Type B pancreatic cell (in vitro differentiated cells): ENCODE results near the gene PPIL1. TPM values are rescaled to one million over a fixed set of nuclear protein-coding genes. Genes with fewer than 3 reads are reported as not detected.

Source experiments
- DNase-seq: peaks from one replicate; pipeline ENCODE4 v3.0.0; 2021; ENCODE audit warnings: mixed read lengths; ENCODE audit not compliant: unreplicated experiment; ENCODE audit errors: extremely low spot score
- H3K27ac Mint-ChIP-seq: 2 replicates; pipeline ENCODE4 v1.8.0; 2021; ENCODE audit warnings: mild to moderate bottlenecking, mixed read lengths
- H3K27me3 Mint-ChIP-seq: 2 replicates; pipeline ENCODE4 v1.8.0; 2021; ENCODE audit warnings: mixed read lengths
- H3K36me3 Mint-ChIP-seq: 2 replicates; pipeline ENCODE4 v1.8.0; 2021; ENCODE audit warnings: mixed read lengths
- H3K4me1 Mint-ChIP-seq: one replicate; pipeline ENCODE4 v1.8.0; 2021; ENCODE audit warnings: mixed read lengths; ENCODE audit not compliant: unreplicated experiment
- H3K4me3 Mint-ChIP-seq: 2 replicates; pipeline ENCODE4 v1.8.0; 2021; ENCODE audit warnings: mild to moderate bottlenecking, mixed read lengths
- H3K9me3 Mint-ChIP-seq: 2 replicates; pipeline ENCODE4 v1.8.0; 2021; ENCODE audit warnings: mixed read lengths
- CTCF ChIP-seq: fragments of 200-600 bp; sonication (generic); conservative IDR thresholded peaks from 2 replicates; pipeline ENCODE4 v1.5.0; 2021; ENCODE audit warnings: antibody characterized with exemption, mild to moderate bottlenecking
- total RNA-seq: library from RNA; stranded (reverse); gene quantifications from 2 replicates; pipeline ENCODE4 v1.2.1, GENCODE V29; 2021; ENCODE audit warnings: low replicate concordance

The PPIL1 gene
- total RNA-seq, 1 donor from 2014 or later = 50.4 TPM

DNA sequence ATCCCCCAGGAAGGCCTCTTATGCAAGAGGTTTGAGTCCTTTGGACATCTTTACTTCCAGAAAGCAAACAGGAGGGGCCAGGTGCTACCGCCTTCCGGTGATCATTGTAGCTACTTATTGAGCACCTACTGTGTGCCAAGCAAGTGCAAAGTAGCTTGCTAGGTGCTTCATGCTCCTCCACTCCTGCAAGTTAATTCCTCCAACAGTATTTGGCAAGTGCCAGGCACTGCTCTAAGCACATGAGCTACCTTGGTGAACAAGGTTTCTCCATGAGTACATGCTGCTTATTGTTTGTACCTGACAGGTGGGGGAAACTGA, 37.6 kb downstream of the PPIL1 start:
- Mint-ChIP-seq H3K4me1 (peaks cover 19% of the 10 kb centered on the region), H3K4me3 (no peak overlapping the region), H3K9me3 (peaks cover 4% of the 10 kb centered on the region), H3K27ac (no peak overlapping the region), H3K27me3 (peaks cover 58% of the 10 kb centered on the region), H3K36me3 (no peaks in the 10 kb centered on the region)
- DNase-seq = no peak
- TF ChIP-seq CTCF = no peak

- no peak for DNase-seq
- H3K27ac Mint-ChIP-seq = no peak overlapping the region
- H3K27me3 Mint-ChIP-seq = peaks cover 57% of the 10 kb centered on the region
- no peak for TF ChIP-seq CTCF
- H3K36me3 Mint-ChIP-seq = no peaks in the 10 kb centered on the region
- peaks cover 19% of the 10 kb centered on the region for H3K4me1 Mint-ChIP-seq
- H3K4me3 Mint-ChIP-seq = no peak overlapping the region
- peaks cover 4% of the 10 kb centered on the region for H3K9me3 Mint-ChIP-seq
Measured at GRCh38 chr6:36836111-36837021, 38.2 kb downstream of the PPIL1 start.

DNA sequence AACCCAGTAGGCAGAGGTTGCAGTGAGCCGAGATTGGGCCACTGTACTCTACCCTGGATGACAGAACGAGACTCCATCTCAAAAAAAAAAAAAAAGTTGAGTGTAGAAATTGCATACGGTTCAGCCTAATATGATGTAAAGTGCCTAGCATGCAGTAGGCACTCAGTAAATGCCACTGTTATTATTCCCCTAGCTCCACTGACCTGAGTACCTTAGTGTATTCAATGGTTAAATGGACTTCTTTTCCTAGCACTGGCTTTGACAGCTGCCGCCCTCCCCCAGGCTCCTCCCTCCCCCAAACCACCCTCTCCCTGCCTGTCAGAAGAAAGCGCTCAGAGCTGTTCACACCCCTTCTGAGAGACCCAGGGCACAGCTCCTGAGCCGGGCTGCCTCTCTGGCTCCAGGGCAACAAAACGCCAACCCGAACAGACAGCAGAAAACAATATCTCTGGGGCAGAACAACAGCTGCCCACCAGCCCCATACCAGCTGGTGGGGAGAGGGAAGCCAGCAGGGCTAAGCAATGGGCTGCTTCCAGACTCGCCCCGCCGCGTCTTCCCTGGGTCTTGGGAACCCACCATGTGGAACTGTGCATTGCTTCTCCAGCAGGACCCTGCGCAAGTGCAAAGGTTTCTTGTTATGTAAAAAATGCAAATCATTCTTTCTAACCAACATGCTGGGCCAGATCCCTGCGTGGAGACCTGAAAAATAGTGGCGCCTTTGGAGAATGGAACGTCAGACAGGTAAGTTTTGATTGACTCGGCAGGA, 39.8 kb downstream of the PPIL1 start:
- Mint-ChIP-seq H3K9me3 (peaks cover 4% of the 10 kb centered on the region), H3K4me1 (peaks cover 12% of the 10 kb centered on the region), H3K36me3 (no peaks in the 10 kb centered on the region), H3K4me3 (peak overlapping the region; percentile 30), H3K27ac (no peak overlapping the region), H3K27me3 (peaks cover 46% of the 10 kb centered on the region)
- no peak for DNase-seq
- no peak for TF ChIP-seq CTCF

DNA sequence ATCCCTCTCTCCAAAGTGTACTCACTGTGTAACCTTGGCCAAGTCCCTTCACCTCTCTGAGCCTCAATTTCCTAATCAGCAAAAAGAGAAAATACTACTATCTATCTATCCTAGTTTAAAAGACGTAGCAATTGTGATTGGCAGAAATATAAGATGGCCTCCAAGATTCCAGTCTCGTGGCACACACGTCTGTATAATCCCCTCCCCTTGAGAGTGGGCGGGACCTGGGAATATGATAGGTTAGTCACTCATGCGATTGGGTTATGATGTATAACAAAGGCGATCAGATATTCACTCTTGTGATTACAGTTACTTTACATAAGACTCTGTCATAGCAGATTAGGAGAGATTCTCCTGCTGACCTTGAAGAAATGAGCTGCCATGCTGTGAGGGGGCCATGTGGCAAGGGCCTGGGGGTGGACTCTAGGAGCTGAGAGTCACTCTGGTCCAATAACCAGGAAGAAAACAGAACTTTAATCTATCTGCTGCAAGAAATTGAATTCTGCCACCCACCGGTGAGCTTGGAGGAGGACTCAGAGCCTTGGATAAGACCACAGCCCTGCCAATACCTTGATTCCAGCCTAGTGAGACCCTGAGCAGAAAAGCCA, 41.3 kb downstream of the PPIL1 start:
- no peak for TF ChIP-seq CTCF
- no peak for DNase-seq
- Mint-ChIP-seq H3K27me3 (peaks cover 35% of the 10 kb centered on the region), H3K9me3 (peaks cover 4% of the 10 kb centered on the region), H3K36me3 (no peaks in the 10 kb centered on the region), H3K4me1 (peaks cover 7% of the 10 kb centered on the region), H3K4me3 (no peak overlapping the region), H3K27ac (no peak overlapping the region)

DNA sequence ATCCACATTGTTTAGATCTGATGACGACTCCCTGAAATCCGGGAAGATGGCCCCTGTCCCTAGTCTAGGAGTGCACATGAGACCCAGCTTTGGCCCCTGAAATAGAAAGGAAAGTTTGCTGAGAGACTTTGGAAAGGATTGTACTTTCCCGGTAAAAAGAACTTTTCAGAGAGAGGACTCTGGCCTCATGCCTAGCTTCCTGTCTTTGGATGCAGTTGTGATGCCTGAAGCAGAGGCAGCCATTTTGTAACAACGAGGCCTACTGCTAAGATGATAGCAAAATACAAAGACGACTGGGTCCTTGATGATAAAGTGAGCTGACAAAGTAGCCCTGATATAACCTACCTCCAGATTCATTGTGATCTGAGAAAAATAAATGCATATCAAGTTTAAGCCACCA, 42.3 kb downstream of the PPIL1 start:
- Mint-ChIP-seq H3K27ac (no peak overlapping the region), H3K27me3 (peaks cover 25% of the 10 kb centered on the region), H3K4me1 (peaks cover 11% of the 10 kb centered on the region), H3K9me3 (peaks cover 4% of the 10 kb centered on the region), H3K36me3 (no peaks in the 10 kb centered on the region), H3K4me3 (no peak overlapping the region)
- DNase-seq = no peak
- no peak for TF ChIP-seq CTCF
